Left cardiac atrium (tissue), 4 donors: ENCODE results near the gene RRP15. TPM values are rescaled to one million over a fixed set of nuclear protein-coding genes. Genes with fewer than 3 reads are reported as not detected.

ENCODE experiments used
- ATAC-seq, 2 donors: fragments of 200-7000 bp; cut with Tn5 transposase; one replicate each; pipeline ENCODE4 v1.9.1; 2020; ENCODE audit warnings: mild to moderate bottlenecking in 2 of 2, moderate library complexity in 2 of 2
- DNase-seq: peaks from one replicate; pipeline ENCODE4 v3.0.0-alpha.2; 2020
- intact Hi-C, 2 donors: fragments of 100-400 bp; cut with DNase I; formaldehyde crosslinking; loops; one replicate each; pipeline versions ENCODE4 v1.14.1 to v1.15.1; 2022 to 2023
- long read RNA-seq: library from polyadenylated mRNA; unstranded; transcript quantifications from one replicate; pipeline ENCODE4 v2.0.0, GENCODE V29; 2021
- total RNA-seq, 2 donors: library from RNA; stranded (reverse); fragmentation: NEBNext Ultra II Directional; extraction: Animal tissue kit (Norgen Biotek cat#: 25700); gene quantifications; one replicate each; pipeline ENCODE4 v1.2.1, GENCODE V29; 2021
- donor health status: DM: no; HTN: yes; CAD: no.
- donor health status: DM: no; HTN: yes; CAD: no; lungs with severe emphysema.
- donor health status: DM: yes; HTN: yes; CAD: no.
- donor health status: Dilated cardiomyopathy.

RRP15 gene, protein sequence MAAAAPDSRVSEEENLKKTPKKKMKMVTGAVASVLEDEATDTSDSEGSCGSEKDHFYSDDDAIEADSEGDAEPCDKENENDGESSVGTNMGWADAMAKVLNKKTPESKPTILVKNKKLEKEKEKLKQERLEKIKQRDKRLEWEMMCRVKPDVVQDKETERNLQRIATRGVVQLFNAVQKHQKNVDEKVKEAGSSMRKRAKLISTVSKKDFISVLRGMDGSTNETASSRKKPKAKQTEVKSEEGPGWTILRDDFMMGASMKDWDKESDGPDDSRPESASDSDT
- total RNA-seq = 10 to 100 TPM; 18.5 to 25.0 TPM
- long read RNA-seq, full-length matches to known transcripts = 7 of 8 reads
- long read RNA-seq, partial matches to known transcripts = 0 of 8 reads
- long read RNA-seq, other reads (novel, unspliced or antisense) = 1 of 8 reads

DNA sequence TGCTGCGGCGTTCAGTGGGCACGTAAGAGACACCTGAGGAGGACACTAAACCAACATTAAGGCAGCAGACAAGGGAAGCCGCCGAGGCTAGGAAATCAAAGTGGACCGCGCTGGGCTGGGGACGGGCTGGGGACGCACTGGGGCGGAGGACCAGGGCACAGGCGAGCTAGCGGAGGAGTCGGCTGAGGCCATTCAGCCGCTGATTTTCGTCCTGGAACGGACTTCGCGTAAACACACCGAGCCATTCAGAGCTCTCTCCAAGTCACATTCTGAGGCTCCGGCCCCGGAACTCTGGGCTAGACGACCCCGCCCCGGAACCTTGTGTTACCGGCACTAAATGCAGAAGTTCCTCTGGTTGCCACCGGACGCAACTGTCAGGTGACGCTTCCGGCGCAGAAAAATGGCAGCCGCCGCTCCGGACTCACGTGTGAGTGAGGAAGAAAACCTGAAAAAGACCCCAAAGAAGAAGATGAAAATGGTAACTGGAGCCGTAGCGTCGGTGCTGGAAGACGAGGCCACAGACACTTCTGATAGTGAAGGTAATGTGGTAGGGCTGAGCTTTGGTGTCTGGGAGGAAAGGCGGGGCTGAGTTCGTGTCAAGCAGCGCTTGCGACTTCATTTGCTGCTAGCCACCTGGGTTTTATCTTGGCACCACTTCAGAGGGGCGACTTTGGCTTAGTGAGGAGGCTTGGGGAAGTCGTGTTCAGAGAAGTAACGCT lies at the start of gene RRP15:
TSS of gene RRP15 (plus strand) at position 377 of the 719 bp plus-strand sequence. CDS start at position 401, 24 bp downstream.
- peak; percentile 91 for DNase-seq
- intact Hi-C loops = no loop called here
- peak; percentile 98 for ATAC-seq

DNA sequence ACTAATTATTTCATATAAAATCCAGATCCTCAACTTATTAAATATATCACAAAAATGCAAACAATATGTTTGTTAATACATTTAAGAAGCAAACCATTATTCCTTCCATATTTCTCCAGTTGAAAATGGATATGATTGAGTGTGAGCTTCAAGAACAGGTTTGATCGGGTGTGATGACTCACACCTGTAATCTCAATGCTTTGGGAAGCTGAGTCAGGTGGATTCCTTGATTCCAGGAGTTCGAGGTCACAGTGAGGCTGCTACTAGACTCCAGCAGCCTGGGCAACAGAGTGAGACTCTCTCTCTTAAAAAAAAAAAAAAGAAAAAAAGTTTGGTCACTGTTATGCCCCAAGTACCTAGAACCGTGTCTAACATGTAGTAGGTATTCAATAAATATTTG lies 42.9 kb upstream of the RRP15 start:
- no peak for ATAC-seq
- intact Hi-C loops = no loop called here
- no peak for DNase-seq

DNA sequence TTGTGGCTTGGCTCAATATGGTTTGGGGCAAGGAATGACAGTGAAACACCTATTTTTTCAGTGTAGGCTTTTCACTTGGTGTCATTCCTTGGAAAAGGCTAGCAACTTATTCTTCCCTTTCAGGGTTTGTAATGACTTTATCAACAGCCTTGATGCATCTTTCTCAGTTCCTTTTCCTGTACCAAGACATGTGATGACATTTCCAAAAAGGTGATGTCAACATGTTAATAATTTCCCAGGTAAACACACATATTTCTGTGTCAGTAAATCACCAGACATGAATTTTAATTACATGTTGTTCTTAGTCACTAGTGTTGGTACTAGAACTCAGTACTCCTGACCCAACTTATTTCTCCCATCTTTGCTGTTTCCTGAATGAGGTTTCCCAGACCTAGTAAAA lies 37.8 kb upstream of the RRP15 start:
- intact Hi-C loops = no loop called here
- ATAC-seq (no peak), DNase-seq (no peak)

DNA sequence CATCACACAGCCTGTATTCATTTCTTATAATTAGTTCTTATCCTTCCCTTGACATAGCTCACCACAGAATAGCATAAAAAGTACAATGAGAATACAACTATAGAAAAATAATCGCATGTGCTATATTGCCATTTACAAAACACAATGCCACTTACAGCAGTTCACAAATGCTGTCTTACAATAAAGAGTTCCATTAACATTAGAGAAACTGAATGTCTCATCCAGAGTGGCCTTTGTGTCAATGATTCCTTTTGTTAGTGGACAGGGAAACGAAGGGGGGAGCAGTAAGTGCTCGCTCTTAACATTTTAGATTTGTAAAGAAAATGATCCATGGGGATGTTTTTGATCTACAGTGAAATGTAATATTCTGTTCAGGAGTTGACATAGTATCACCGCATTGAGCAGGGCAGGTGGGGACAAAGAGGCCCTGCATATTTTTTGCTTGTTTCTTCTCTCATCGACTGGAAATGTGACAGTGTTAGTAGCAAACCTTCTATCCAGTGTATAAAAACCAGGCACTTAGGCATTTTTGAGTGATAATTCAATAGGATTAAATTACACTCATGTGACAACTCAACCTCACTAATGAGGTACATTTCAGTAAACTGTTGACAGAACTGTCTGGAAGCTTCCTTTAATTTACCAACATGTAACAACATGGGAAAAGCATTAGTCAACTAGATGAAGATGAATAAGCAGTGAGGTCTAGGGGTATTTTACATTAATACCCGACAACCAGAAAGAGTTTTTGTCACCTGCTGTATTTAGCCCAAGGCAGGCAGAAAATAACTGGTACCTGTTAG lies 35.6 kb upstream of the RRP15 start:
- no peak for ATAC-seq
- intact Hi-C loops = no loop called here
- DNase-seq = no peak

DNA sequence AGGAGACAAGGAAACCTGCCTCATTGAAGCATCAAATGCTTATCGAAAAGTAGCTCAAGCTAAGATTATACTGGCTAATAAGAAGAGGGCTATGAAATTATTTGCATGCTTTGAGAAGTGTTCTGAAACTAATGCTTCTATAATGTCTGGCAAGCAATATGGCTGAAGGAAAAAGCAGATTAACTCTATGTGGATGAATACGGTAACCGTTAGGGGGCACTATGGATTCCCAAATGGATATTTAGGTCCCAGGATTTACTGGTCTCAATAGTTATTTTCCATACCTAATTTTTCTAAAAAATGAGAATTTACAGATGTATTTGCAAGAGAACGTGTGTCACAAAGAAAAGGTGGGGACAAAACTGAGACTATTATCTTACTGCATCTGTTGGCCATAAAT lies 34.6 kb upstream of the RRP15 start:
- no peak for ATAC-seq
- intact Hi-C loops = no loop called here
- DNase-seq = no peak

DNA sequence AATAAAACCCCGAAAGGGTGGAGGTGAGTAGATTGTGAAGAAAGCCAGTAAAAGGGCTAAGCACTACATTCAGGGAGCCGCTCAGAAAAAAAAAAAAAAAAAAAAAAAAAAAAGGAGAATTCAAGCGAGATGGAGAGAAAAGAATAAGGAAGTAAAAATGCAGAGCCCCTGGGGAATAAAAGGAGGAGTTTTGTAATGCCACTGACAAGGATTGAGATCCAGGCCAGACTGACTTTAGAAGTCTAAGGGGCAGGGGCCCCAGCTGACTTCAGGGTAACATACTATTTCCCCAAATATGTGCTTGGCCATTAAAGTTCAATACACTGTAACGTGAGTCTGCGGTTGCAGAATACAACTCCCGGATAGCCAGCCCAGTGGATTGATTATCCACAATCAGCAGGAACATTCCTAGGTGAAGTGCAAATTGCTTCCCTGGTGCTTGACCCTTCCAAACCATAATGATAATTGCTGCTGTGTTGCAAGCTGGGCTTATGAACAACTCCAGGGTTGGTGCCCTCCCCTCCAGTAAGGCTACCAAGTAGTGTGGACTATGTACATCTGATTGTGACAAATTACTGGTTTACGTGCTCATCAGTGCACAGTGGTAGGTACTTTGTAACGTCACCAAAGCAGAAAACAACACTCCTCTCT lies 30.7 kb upstream of the RRP15 start:
- DNase-seq = no peak
- intact Hi-C loops = no loop called here
- ATAC-seq = no peak

DNA sequence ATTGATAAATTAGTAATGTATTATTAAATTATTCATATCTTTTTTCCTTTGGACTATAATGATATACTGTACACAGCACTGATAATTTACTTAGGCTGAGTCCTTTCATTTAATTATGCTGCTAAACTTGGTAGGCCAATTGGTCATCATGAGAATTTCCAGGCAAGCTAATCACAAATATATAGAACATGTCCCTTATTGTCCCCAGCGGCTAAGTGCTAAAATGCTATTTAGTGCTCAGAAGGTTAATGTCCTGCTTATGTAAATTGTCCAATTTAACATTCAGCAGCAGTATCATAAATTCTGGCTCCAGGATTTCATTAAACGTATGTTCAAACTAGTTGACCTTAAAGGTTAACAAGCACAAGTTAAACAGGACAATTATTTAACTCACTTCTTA lies 30.0 kb upstream of the RRP15 start:
- DNase-seq (no peak), ATAC-seq (no peak)
- intact Hi-C loops = no loop called here

DNA sequence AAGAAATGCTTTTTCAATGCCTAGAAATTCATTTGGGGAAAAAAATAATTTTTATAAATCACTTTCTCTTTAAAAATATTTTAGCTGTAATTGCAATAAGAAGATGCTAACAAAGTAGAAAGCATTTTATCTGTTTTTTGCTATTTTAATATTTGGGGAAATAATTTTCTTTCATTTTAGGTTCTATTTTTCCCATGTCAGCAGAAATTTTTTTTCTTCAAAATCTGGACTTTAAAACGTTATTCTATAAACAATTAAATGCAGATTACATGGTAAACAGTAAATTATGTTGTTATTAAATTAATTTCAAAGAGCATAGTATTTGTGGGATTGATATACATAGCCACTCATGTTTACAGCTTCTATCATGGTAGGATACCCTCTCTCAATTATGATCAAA lies 27.7 kb upstream of the RRP15 start:
- DNase-seq (no peak), ATAC-seq (no peak)
- intact Hi-C loops = no loop called here

DNA sequence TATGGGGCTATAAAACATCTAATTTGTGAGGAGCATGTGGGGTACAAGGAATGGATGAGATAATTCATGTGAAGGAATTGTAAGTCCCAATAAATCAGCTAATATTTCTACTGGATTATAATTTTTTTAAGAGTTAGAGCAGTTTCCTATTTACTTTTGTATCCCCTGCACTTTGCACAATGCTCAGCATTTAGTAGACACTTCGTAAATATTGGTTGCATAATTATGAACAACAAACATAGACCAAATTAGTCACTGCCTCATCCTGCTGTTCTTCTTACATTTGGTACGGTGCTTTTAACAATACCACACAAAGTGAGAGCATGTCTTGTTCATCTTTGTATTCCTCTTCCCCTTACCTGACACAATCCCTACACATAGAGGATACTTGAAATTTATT lies 27.1 kb upstream of the RRP15 start:
- ATAC-seq (no peak), DNase-seq (no peak)
- intact Hi-C loops = no loop called here

DNA sequence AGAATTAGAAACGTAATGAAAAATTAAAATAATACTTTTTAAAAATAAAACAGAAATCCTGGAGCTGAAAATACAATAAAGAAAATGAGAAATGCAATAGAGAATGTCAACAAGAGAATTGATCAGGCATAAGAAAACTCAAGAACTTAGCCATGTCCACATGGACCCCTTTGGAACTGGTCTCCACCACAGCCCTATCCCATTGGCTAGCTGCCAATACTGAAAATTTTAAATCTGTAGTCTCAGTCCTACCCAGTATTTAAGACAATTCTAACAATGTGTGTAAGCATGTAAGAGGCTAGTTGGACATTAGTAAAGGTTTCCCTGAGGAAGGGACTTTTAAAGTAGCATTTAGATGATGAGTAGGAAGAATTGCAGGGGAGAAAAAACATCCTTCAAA lies 25.8 kb upstream of the RRP15 start:
- ATAC-seq = no peak
- DNase-seq = no peak
- intact Hi-C loops = no loop called here

DNA sequence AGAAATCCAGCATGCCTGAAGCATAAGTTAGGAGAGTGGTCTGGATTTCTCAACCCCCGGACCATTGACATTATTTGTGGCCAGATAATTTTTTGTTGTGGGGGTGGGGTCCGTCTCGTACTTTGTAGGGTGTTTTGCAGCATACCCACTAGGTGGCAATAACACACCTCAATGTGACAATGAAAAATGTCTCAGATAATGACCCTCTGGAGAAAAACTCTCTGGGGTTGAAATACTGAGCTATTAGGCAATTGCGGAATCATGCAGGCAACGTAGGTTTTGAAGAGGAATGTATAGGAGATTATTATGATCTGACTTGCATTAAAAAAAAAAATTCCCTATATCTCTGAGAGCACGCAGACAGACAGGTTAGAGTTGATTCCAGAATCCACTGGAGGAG lies 25.3 kb upstream of the RRP15 start:
- intact Hi-C loops = no loop called here
- ATAC-seq = no peak
- no peak for DNase-seq

DNA sequence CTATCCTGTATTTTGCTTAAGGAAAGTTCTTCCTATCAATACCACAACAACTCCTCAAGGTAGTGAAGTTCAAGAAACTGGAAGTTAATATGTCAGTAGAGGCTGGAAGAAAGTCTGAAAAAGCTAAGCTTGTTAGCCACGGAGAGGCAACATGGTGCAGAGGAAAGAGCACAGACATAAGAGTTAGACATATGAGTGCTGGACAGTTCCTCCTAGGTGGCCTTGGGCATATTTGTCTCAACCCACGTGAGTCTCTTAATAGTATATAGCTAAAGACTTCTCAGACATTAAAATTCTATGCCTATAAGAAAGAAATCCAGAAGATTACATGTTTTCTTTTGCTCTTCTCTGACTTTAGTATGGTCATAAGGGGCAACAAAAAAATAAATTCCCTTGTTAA lies 22.8 kb upstream of the RRP15 start:
- no peak for ATAC-seq
- intact Hi-C loops = no loop called here
- no peak for DNase-seq

DNA sequence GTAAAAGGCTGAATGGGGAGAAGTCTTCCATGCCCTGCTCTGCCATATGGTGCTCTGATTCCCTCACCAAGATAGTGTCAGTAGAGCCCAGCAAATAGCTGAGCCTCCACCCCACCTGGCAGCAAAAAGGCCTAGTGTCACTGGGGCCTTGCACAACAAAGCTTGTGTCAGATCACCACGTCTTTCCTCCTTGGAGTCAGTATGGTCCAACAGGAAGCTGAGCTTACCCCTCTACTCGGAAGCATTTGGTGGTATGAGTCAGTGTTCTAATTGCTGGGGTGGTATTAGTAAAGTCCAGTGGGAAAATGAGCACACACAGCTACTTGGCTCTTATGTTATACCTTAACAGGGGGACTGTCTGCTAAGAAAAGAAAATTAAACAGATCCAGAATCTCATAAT lies 18.7 kb upstream of the RRP15 start:
- intact Hi-C loops = no loop called here
- no peak for ATAC-seq
- DNase-seq = no peak

DNA sequence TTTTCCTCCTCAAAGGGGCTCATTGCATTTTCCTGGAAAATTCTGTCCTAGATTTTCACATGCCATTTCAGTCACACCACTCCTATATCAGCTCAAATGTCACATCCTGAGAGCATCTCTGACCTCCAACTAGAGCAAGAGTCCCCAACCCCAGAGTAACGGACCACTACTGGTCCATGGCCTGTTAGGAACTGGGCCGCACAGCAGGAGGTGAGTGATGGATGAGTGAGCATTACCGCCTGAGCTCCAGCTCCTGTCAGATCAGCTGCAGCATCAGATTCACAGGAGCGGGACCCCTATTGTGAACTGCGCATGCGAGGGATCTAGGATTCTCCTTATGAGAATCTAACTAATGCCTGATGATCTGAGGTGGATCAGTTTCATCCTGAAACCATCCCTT lies 12.7 kb upstream of the RRP15 start:
- no peak for DNase-seq
- ATAC-seq = no peak
- intact Hi-C loops = no loop called here

DNA sequence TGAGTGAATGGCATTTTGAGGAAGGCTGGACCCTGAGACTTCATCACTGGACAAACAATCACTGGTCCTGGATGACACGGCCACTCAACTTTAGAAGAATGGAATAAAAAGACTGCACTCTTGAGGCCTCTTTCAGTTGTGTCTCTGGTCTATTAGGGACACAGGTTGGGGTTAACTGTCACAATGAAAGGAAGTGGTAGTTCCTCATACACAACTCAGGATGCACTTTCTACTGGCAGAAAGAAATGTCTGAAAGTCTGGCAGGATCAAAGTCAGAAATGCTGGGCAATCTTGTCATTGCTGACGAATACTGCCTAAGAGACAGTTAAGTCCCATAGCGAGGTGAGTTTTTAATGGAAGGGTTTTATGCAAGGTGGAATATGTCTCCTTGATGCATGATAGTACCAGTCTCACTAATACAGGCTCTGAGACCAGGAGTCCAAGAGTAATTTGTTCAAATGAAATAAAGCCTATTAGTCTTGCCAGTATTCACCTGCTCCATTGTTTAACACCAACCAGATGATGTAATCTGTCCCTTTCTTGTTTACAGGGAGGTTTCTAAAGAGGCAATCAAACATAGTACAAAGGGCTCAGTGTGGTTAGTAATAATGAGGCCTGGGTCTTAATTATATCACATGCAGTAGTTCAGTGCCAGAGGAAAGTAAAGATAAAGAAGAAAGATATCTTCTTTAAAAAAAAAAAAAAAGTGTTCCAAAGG lies 11.2 kb upstream of the RRP15 start:
- ATAC-seq (no peak), DNase-seq (no peak)
- intact Hi-C loops = no loop called here

DNA sequence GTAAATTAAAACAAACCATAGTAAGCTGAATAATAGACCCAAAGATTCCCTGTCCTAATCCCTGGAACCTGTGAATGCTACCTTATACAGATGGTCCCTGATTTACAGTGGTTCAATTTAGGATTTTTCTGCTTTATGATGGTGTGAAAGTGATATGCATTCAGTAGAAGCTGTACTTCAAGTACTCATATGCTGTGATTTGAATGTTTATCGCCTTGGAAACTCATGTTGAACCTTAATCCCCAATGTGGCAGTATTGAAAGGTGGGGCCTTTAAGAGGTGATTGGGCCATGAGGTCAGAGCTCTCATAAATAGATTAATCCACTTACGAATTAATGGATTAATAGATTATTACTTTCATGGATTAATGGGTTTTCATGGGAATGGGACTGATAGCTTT lies 10.6 kb upstream of the RRP15 start:
- DNase-seq = no peak
- no peak for ATAC-seq
- intact Hi-C loops = no loop called here

DNA sequence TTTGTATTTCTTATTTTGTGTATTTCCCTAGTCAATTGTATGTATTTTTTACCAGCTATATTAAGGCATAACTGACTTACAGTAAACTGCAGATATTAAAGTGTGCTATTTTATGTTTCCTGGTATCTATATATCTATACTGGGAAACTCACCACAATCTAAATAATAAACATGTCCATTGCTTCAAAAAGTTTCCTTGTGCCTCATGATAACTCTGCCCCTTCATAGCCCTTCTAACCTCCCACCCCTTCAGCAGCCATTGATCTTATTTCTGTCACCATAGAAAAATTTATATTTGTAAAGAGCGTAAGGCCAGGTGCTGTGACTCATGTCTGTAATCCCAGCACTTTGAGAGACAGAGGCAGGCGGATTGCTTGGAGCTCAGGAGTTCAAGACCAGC lies 9.3 kb upstream of the RRP15 start:
- ATAC-seq = no peak
- no peak for DNase-seq
- intact Hi-C loops = no loop called here

DNA sequence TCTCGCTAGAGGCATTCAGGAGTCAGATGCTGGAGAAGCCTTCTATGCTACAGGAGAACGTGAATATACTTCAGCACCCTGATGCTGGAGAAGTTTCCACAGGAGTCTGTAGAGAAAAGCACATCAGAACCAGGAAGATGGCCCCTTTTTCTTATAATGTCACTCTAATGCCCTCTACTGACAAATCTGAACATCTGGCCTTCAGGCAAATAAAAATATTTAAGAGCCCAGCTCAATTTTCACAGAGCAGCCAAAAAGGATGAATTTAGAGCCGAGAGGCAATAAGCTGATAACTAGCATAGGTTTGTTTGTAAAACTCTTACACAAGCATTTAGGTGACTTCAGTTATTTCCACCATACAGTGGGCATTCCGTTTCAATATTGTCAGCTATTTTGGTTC lies 3.8 kb upstream of the RRP15 start:
- ATAC-seq (no peak), DNase-seq (no peak)
- intact Hi-C loops = no loop called here

DNA sequence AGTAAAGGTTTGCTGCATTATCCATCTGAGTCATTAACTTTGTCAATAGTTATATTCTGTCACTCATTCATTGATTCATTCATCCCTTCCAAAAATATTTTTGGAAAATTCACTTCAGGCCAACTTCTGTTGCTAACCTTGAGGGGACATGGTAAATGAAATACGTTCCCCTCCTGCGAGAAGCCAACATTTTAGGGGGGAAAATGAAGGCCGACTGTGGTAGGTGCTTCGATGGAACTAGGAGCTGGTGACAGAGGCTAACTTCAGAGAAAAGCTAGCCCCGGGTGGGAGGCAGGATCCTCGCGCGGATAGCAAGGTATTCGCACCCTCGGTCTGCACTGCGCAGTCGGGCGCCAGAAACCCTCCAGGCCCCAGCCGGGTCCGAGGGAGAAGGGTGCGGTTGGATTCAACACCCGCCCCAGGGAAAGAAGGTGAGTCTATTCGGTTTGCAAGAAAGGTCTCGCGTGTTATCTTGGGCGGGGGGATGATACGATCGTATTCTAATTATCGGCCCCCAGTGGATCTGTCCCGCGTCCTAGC lies 646 bp upstream of the RRP15 start:
- DNase-seq (no peak), ATAC-seq (peak; percentile 33 to 65)
- intact Hi-C loops = no loop called here
